IgD-negative memory B cell (primary cell): ENCODE measurements around the gene ADCY2. TPM values are rescaled to one million over a fixed set of nuclear protein-coding genes. Genes with fewer than 3 reads are reported as not detected.

Source experiments
- H3K27ac Mint-ChIP-seq, 3 donors: one replicate each; pipeline ENCODE4 v1.8.0; 2020 to 2022; ENCODE audit warnings: mild to moderate bottlenecking in 3 of 3, mixed read lengths in 3 of 3, moderate library complexity in 1 of 3
- H3K27me3 Mint-ChIP-seq: one replicate; pipeline ENCODE4 v1.8.0; 2021; ENCODE audit warnings: mixed read lengths
- H3K36me3 Mint-ChIP-seq: one replicate; pipeline ENCODE4 v1.8.0; 2020; ENCODE audit warnings: mild to moderate bottlenecking, mixed read lengths
- H3K4me1 Mint-ChIP-seq, 3 donors: one replicate each; pipeline ENCODE4 v1.8.0; 2020 to 2022; ENCODE audit warnings: mixed read lengths in 3 of 3, mild to moderate bottlenecking in 1 of 3
- H3K4me3 Mint-ChIP-seq, 4 donors: one replicate each; pipeline ENCODE4 v1.8.0; 2020 to 2022; ENCODE audit warnings: mild to moderate bottlenecking in 4 of 4, mixed read lengths in 4 of 4, moderate library complexity in 3 of 4
- H3K9me3 Mint-ChIP-seq, 3 donors: one replicate each; pipeline ENCODE4 v1.8.0; 2020 to 2021; ENCODE audit warnings: mixed read lengths in 3 of 3, mild to moderate bottlenecking in 1 of 3
- polyA plus RNA-seq: library from polyadenylated mRNA; unstranded; fragments of 300-500 nt; fragmentation: Illumina TruSeq; gene quantifications from one replicate; pipeline ENCODE4 v1.2.3, GENCODE V29; 2021

Gene ADCY2
- polyA plus RNA-seq, 1 donor from 2014 or later: not detected

- Mint-ChIP-seq H3K4me1 (peaks cover 0 to 6% (median 3%) of the 10 kb centered on the region in 3 donors), H3K27ac (no peak overlapping the region), H3K27me3 (peaks cover 18% of the 10 kb centered on the region), H3K9me3 (peaks cover 0 to 3% (median 0%) of the 10 kb centered on the region in 3 donors), H3K36me3 (no peaks in the 10 kb centered on the region), H3K4me3 (no peak overlapping the region)
These were observed 449.0 kb downstream of the ADCY2 start for GRCh38 chr5:7844901-7845300.

- H3K4me1 Mint-ChIP-seq: peaks cover 0 to 6% (median 4%) of the 10 kb centered on the region in 3 donors
- peaks cover 0 to 3% (median 0%) of the 10 kb centered on the region in 3 donors for H3K9me3 Mint-ChIP-seq
- no peak overlapping the region for H3K4me3 Mint-ChIP-seq
- no peaks in the 10 kb centered on the region for H3K36me3 Mint-ChIP-seq
- peaks cover 19% of the 10 kb centered on the region for H3K27me3 Mint-ChIP-seq
- no peak overlapping the region for H3K27ac Mint-ChIP-seq
These were observed 449.6 kb downstream of the ADCY2 start for GRCh38 chr5:7845557-7845956.

GRCh38 chr5:7846327-7846726 lies 450.4 kb downstream of the ADCY2 start:
- H3K9me3 Mint-ChIP-seq: peaks cover 0 to 3% (median 0%) of the 10 kb centered on the region in 3 donors
- no peak overlapping the region for H3K4me3 Mint-ChIP-seq
- peaks cover 0 to 7% (median 4%) of the 10 kb centered on the region in 3 donors for H3K4me1 Mint-ChIP-seq
- no peak overlapping the region for H3K27ac Mint-ChIP-seq
- no peaks in the 10 kb centered on the region for H3K36me3 Mint-ChIP-seq
- peaks cover 22% of the 10 kb centered on the region for H3K27me3 Mint-ChIP-seq

- peaks cover 8 to 15% (median 9%) of the 10 kb centered on the region in 3 donors for H3K4me1 Mint-ChIP-seq
- H3K36me3 Mint-ChIP-seq: peaks cover 2% of the 10 kb centered on the region
- no peak overlapping the region for H3K4me3 Mint-ChIP-seq
- H3K27me3 Mint-ChIP-seq: peaks cover 24% of the 10 kb centered on the region
- peaks cover 0 to 5% (median 3%) of the 10 kb centered on the region in 3 donors for H3K9me3 Mint-ChIP-seq
- H3K27ac Mint-ChIP-seq: no peak overlapping the region
These were observed 452.4 kb downstream of the ADCY2 start for GRCh38 chr5:7848296-7848695.

GRCh38 chr5:7849681-7850394 lies 453.9 kb downstream of the ADCY2 start:
- Mint-ChIP-seq H3K36me3 (peaks cover 2% of the 10 kb centered on the region), H3K4me3 (peak overlapping the region; percentile 71 to 89 (median 81)), H3K9me3 (peaks cover 0 to 5% (median 4%) of the 10 kb centered on the region in 3 donors), H3K27me3 (peaks cover 22% of the 10 kb centered on the region), H3K4me1 (peaks cover 9 to 13% (median 10%) of the 10 kb centered on the region in 3 donors), H3K27ac (no peak overlapping the region)

- Mint-ChIP-seq H3K27me3 (peaks cover 22% of the 10 kb centered on the region), H3K4me3 (peak within 1 kb of the TSS; percentile 71 to 92 (median 82)), H3K4me1 (peaks cover 9 to 10% (median 9%) of the 10 kb centered on the region in 3 donors), H3K27ac (no peak within 1 kb of the TSS), H3K36me3 (peaks cover 2% of the 10 kb centered on the region), H3K9me3 (peaks cover 0 to 5% (median 4%) of the 10 kb centered on the region in 3 donors)
These were observed 454.7 kb downstream of the ADCY2 start, which contains the start of gene CFAP90 for GRCh38 chr5:7850395-7851239. Gene CFAP90, minus strand, starts transcription at chr5:7851133. Its CDS starts 112 bp downstream, at chr5:7851021.

- Mint-ChIP-seq H3K36me3 (peaks cover 2% of the 10 kb centered on the region), H3K9me3 (peaks cover 0 to 5% (median 4%) of the 10 kb centered on the region in 3 donors), H3K27me3 (peaks cover 22% of the 10 kb centered on the region), H3K27ac (no peak overlapping the region), H3K4me1 (peaks cover 9 to 10% (median 9%) of the 10 kb centered on the region in 3 donors), H3K4me3 (peak overlapping the region; percentile 59 to 92 (median 82))
These were observed 455.3 kb downstream of the ADCY2 start for GRCh38 chr5:7851240-7851592.

- Mint-ChIP-seq H3K4me3 (peak overlapping the region; percentile 1 to 74 (median 44)), H3K27me3 (peaks cover 22% of the 10 kb centered on the region), H3K4me1 (peaks cover 9 to 10% (median 9%) of the 10 kb centered on the region in 3 donors), H3K36me3 (peaks cover 2% of the 10 kb centered on the region), H3K27ac (no peak overlapping the region), H3K9me3 (peaks cover 0 to 5% (median 4%) of the 10 kb centered on the region in 3 donors)
These were observed 455.8 kb downstream of the ADCY2 start for GRCh38 chr5:7851617-7852289.

GRCh38 chr5:7852542-7852941 lies 456.6 kb downstream of the ADCY2 start:
- Mint-ChIP-seq H3K27me3 (peaks cover 22% of the 10 kb centered on the region), H3K9me3 (peaks cover 0 to 5% (median 4%) of the 10 kb centered on the region in 3 donors), H3K4me3 (peak overlapping the region in 2 of 4 donors; percentile 59 to 74), H3K36me3 (peaks cover 2% of the 10 kb centered on the region), H3K27ac (no peak overlapping the region), H3K4me1 (peaks cover 9 to 10% (median 9%) of the 10 kb centered on the region in 3 donors)

- Mint-ChIP-seq H3K27me3 (peaks cover 22% of the 10 kb centered on the region), H3K36me3 (peaks cover 2% of the 10 kb centered on the region), H3K4me3 (peak overlapping the region in 2 of 4 donors; percentile 28 to 73), H3K9me3 (peaks cover 0 to 5% (median 4%) of the 10 kb centered on the region in 3 donors), H3K27ac (no peak overlapping the region), H3K4me1 (peaks cover 9 to 10% (median 9%) of the 10 kb centered on the region in 3 donors)
These were observed 457.1 kb downstream of the ADCY2 start for GRCh38 chr5:7852988-7853387.

- peaks cover 8% of the 10 kb centered on the region for H3K27me3 Mint-ChIP-seq
- no peak overlapping the region for H3K27ac Mint-ChIP-seq
- no peak overlapping the region for H3K4me3 Mint-ChIP-seq
These were observed 459.7 kb downstream of the ADCY2 start for GRCh38 chr5:7855611-7856010.

GRCh38 chr5:7856855-7857254 lies 460.9 kb downstream of the ADCY2 start:
- Mint-ChIP-seq H3K4me1 (peaks cover 4 to 10% (median 7%) of the 10 kb centered on the region in 3 donors), H3K36me3 (peaks cover 2% of the 10 kb centered on the region), H3K4me3 (peak overlapping the region in 1 of 4 donors; percentile 40), H3K9me3 (peaks cover 0 to 4% (median 3%) of the 10 kb centered on the region in 3 donors), H3K27me3 (peaks cover 3% of the 10 kb centered on the region), H3K27ac (no peak overlapping the region)

More at GRCh38 chr5:7855611-7856010, 459.7 kb downstream of the ADCY2 start:
- peaks cover 2% of the 10 kb centered on the region for H3K36me3 Mint-ChIP-seq
- peaks cover 4 to 10% (median 9%) of the 10 kb centered on the region in 3 donors for H3K4me1 Mint-ChIP-seq
- H3K9me3 Mint-ChIP-seq: peaks cover 0 to 5% (median 4%) of the 10 kb centered on the region in 3 donors

GRCh38 chr5:7857361-7857760 lies 461.4 kb downstream of the ADCY2 start:
- Mint-ChIP-seq H3K9me3 (peaks cover 0 to 4% (median 1%) of the 10 kb centered on the region in 3 donors), H3K36me3 (peaks cover 2% of the 10 kb centered on the region), H3K27ac (no peak overlapping the region), H3K27me3 (peaks cover 2% of the 10 kb centered on the region), H3K4me3 (no peak overlapping the region), H3K4me1 (peaks cover 4 to 10% (median 6%) of the 10 kb centered on the region in 3 donors)

- Mint-ChIP-seq H3K4me1 (peaks cover 1 to 3% (median 2%) of the 10 kb centered on the region in 3 donors), H3K4me3 (no peak overlapping the region), H3K36me3 (peaks cover 7% of the 10 kb centered on the region), H3K27ac (no peak overlapping the region), H3K27me3 (no peaks in the 10 kb centered on the region), H3K9me3 (peaks cover 0 to 3% (median 1%) of the 10 kb centered on the region in 3 donors)
These were observed 462.1 kb downstream of the ADCY2 start for GRCh38 chr5:7857926-7858632.
